NOMO-1 treated with dmso at 0.1 percent for 144 hours (cell line): ENCODE measurements around the gene IFNGR2.
"Not testable (repeated sequence)": the region's sequence is repeated elsewhere in the genome, so short reads cannot be mapped to it uniquely, and the experiment has no call there.

Source experiments
- DNase-seq: peaks from one replicate; lab custom pipeline; 2025; ENCODE audit not compliant: unreplicated experiment; lab: John Stamatoyannopoulos, UW

The IFNGR2 gene

DNA sequence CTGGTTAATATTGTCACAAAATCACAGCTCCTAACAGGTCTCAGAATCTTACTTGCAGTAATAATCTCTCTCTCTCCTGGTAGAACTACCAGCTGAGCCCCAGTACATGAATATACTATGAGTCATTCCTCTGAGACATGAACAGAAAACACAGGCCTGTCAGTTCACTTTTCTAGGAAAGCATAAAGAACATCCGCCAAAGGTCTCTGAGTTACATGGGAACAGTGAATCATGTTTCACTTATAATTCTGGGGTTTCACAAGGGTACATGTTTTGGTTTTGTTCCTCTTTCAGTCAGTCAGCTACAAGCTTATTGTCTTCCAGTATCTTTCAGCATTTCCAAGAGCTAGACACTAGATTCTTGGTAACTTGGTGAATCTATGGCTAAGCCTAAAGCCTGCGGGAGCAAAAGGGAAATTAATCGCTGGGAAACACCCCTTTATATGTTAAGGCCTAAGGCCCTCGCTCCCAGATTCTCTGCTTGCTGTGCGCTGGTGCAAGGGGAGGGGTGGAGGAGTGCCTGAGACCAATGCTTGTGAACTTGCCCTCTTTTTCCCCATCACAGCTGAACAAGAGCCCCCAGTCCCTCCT, 31.7 kb downstream of the IFNGR2 start:
- DNase-seq: peak; percentile 85

DNA sequence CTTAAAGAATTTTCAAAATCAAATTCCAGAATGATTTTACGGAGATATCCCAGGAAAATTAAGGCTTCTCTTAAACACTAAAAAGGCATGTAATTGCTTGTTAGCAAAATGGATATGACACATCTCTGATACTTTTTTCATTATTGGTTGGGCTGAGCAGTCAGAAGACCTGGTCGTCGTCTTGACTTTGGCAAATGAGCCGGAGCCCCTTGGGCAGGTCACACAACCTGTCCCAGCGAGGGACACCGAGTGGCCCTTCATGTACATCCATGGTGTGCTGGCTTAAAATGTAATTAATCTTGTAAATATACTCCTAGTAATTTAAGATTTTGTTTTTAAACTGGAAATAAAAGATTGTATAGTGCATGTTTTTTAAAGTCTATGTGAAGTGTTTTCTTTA, 33.9 kb downstream of the IFNGR2 start:
- no peak for DNase-seq

DNA sequence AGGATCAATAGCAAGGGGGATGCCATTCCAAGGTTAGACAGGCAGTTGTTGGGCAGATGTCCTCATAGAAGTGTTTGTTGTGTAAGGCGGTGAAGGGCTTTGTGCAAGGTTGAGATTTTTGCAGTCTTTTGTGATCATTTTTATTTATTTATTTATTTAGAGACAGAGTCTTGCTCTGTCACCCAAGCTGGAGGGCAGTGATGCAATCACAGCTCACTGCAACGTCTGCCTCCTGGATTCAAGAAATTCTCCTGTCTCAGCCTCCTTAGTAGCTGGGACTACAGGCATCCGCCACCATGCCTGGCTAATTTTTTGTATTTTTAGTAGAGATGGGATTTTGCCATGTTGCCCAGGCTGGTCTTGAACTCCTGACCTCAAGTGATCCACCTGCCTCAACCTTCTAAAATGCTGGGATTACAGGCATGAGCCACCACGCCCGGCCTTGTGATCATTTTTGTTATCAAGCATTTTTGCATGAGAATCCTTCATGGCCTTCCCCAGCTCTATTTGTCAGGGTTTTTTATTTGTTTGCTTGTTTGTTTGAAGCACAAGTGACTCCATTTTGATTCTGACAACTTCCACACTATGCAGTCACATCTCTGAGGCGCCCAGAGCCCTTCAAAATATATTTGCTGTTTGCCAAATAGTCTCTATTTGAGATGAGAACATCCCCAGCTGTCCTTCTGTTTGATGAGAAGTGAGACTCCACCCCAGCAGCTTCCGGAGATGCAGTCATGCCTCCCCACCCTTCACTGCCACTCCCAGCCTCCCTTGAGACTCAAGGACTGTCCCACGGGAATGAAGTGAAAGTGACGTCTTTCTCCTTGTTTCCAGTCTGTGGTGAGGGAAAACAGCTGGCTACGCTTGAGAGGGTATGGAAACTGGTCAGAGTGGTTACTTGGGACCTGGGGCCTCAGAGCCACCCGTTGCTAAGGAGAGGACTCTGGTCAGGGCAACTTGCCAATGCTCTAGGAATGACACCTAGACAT, 38.6 kb downstream of the IFNGR2 start:
- no peak for DNase-seq

DNA sequence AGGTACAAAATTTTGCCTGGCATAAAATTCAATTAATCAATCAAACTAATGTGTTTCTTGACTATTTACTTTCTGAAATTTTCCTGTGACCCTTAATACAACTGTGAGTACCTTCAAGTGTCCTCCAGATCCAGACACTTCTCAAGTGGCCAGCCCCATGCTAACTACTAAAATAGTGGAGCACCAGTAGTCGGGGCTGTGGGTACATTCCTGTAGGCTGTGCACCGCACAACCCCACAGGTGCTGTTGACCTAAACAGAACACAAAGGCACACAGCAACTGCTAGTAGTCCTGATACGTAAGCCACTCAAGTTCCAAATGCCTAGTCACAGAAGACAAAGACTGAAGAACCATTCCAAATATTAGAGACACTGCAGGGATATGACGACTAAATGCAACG, 40.0 kb downstream of the IFNGR2 start:
- no peak for DNase-seq

DNA sequence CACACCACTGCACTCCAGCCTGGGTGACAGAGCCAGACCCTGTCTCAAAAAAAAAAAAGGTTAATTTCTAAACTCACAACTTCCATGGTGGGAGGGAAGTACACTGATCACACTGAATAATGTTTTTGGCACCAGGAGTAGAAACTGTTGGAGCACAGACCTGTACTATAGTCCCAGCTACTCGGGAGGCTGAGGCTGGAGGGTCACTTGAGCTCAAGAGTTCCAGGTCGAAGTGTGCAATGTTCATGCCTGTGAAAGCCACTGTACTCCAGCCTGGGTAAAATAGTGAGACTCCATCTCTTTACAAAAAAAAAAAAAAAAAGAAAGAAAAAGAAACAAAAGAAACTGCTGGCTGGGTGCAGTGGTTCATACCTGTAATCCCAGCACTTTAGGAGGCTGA, 41.3 kb downstream of the IFNGR2 start:
- DNase-seq: no peak

DNA sequence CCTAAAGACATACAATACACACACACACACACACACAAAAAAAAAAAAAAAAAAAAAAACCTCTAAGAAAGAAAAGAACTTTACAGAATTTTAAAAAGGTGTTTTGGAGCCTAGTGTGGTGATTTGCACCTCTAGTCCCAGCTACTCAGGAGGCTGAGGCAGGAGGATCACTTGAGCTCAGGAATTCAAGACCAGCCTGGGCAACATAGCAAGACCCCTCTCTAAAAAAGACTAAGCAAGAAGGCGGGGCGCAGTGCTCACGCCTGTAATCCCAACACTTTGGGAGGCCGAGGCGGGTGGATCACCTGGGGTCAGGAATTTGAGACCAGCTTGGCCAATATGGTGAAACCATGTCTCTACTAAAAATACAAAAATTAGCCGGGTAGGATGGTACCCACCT, 43.4 kb downstream of the IFNGR2 start:
- not testable (repeated sequence) for DNase-seq

DNA sequence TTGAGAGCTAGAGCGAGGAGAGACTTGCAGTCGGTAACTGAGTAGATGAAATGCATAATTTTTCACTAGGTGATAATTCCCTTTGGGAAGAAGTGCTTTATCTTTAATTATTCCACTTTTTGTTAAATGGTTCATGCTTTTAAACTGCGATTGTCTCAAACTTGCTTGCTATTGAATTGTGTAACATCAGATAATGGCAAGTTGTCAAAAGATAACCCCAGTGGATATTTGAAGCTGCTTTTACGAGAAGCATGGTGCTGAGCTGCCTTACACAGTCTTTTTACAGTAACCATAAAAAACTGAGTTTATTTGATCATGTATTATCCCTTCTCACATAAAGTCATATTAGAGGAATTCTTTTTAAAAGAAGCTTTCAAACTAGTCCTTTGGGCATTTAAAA, 46.4 kb downstream of the IFNGR2 start:
- no peak for DNase-seq

DNA sequence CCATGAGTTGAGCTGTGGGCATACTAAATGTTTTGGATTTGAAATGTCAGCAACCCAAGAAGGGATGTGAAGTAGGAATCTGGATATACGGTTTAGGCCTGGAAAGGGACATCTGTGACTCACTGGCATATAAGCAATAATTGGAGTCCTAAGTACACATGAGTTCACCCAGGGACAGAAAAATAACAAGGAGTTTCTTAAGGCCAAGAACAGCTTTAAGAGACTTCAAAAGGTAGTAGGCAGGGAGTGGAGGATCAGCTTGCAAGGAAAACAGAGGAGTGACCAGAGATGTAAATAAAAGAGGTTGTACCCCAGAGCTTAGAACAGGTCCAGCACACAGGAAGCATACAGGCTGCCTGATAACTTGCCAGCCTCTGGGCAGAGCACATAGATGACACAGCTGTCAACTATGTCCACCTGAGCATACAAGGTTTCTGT, 48.4 kb downstream of the IFNGR2 start:
- DNase-seq: no peak

DNA sequence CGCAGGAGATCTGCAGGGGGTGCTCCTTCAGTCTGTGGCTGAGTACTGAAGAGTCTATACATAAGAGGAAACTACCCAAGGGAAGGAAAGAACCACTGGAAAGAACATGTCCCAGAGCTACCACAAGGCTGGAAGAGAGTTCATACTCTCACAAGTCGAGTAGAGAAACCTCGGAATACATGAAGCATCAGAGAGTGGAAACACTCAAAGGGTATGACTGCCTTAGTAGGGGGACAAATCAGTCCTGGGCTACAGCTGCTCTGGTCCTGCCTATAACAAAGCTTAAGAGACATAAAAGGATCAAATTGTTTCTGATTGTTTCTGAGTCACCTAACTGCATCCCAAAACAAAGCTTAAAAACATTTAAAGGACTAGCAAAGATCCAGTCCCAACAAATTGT, 49.1 kb downstream of the IFNGR2 start:
- DNase-seq: no peak

DNA sequence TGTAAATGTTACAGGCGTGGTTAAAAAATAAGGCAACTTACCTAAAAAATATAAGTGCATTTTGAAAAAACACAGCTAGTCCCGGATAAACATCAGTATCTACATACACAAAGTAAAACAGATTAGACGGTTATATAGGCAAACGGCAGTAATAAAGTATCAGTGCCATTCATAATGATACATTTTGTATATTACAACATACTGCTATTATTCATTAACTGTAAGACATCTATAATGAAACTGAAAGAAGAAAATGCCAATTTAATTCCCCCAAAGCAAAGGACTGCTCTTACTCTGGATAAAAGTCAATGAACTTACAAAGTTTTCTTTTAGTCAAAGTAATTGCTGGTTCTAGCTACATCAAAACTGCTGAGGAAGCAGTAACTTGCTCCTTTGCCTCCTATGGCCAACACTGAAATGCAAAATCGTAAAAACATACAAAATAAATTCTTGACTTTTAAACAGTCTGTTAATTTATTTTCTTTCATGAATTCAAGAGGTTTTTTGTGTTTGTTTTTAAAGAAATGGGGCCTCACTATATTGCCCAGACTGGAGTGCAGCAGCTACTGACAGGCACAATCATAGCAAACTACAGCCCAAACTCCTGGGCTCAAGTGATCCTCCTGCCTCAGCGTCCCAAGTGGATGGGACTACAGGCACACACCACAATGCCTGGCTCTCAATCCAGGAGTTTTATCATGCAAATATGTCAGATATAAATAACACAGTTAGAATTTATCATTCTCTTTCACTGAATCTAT, 52.7 kb downstream of the IFNGR2 start:
- no peak for DNase-seq

DNA sequence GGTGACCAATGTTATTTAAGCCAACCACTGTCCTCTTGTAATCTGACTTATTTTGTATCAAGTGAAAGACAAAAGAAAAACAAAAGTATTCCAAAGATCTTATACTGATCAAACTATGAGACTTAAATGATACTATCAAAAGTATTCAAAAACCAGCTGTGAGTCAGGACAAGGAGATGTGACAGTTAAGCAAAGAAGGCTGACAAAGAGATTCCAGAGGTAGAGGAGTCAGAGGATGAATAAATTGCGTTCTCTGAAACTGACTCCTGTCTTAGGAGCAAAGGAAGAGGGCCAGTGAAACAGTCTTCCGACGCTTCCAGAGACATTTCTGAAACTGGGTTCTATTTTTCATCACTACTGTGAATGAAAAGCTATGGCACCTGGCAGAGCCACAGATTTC, 55.6 kb downstream of the IFNGR2 start:
- no peak for DNase-seq

DNA sequence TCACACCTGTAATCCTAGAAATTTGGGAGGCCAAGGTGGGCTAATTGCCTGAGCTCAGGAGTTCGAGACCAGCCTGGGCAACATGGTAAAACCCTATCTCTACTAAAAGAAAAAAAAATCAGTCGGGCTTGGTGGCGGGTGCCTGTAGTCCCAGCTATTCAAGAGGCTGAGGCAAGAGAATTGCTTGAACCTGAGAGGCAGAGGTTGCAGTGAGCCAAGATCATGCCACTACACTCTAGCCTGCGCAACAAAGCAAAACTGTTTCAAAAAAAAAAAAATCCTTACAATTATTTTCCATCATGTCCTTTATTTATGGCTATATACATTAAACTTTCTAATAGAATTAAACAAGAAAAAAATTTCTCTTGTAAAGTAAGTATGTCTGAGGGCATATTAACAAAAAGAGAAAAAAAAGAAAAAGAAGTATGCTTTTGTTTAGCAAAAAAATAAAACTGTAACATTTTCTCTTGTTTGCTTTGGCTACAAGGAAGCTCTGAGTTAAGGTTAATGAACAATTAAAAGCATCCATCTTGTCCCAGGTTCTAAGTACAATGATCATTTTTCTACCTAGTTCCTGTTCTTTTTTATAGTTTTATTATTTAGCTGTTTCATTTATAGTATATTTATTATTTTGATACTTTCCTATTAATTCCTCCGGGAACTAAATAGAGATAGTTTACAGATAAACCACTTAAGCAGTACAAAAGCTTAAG, 58.5 kb downstream of the IFNGR2 start:
- no peak for DNase-seq

DNA sequence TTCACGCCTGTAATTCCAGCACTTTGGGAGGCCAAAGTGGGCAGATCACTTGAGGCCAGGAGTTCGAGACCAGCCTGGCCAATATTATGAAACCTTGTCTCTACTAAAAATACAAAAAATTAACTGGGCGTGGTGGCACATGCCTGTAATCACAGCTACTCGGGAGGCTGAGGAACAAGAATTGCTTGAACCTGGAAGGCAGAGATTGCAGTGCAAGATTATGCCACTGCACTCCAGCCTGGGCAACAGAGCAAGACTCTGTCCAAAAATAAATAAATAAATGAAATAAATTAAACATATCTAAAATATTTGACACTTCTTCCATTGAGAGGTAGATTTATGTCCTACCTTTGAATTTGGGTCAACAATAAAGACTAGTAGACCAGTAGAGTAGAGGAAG, 66.0 kb downstream of the IFNGR2 start:
- not testable (repeated sequence) for DNase-seq

DNA sequence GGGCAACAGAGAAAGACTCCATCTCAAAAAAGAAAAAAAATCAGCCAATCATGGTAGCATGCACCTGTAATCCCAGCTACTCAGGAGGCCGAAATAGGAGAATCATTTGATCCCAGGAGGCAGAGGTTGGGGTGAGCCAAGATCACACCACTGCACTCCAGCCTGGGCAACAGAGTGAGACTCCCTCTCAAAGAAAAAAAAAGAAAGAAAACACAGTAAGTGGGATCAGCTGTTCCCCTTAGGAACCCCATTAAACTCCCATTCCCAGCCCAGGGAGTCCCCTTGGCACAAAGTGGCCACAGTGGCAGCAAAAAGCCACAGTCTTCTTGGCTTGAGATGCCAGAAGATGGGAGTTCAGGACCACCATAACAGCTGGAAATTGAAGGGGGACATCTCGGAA, 67.5 kb downstream of the IFNGR2 start:
- no peak for DNase-seq

DNA sequence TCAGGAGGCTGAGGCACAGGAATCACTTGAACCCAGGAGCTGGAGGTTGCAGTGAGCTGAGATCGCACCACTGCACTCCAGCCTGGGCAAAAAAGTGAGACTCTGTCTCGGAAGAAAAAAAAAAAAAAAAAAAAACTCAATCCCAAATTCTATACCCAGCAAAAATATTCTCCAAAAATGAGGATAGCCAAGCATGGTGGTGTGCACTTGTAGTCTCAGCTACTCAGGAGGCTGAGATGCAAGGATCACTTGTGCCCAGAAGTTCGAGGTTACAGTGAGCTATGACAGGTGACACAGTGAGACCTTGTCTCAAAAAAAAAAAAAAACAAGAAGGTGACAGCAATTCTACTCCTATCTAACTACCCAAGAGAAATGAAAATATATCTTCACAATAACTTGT, 70.1 kb downstream of the IFNGR2 start:
- DNase-seq: no peak

DNA sequence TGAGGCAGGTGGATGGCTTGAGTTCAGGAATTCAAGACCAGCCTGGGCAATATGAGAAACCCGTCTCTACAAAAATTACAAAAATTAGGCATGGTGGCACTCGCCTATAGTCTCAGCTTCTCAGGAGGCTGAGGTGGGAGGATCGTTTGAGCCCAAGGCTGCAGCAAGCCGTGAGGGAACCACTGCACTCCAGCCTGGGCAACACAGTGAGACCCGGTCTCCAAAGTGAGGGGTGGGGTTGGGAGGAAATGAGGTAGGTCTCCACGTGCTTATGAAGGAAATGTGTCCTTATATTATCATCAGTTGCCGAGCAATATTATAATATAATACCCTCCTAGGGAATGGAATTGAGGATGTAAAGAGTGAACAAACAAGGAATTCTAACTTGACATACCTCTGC, 73.9 kb downstream of the IFNGR2 start:
- DNase-seq: no peak

DNA sequence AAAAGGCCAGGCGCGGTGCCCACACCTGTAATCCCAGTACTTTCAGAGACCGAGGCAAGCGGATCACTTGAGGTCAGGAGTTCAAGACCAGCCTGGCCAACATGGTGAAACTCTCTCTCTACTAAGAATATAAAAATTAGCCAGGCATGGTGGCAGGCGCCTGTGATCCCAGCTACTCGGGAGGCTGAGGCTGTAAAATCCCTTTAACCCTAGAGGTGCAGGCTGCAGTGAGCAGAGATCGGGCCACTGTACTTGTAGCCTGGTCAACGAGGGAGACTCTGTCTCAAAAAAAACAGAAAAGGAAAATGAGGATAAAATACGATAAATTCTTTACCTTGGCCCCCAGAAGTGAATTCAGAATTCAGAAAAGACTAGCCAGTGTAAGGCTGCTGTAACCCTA, 75.0 kb downstream of the IFNGR2 start:
- DNase-seq: no peak

DNA sequence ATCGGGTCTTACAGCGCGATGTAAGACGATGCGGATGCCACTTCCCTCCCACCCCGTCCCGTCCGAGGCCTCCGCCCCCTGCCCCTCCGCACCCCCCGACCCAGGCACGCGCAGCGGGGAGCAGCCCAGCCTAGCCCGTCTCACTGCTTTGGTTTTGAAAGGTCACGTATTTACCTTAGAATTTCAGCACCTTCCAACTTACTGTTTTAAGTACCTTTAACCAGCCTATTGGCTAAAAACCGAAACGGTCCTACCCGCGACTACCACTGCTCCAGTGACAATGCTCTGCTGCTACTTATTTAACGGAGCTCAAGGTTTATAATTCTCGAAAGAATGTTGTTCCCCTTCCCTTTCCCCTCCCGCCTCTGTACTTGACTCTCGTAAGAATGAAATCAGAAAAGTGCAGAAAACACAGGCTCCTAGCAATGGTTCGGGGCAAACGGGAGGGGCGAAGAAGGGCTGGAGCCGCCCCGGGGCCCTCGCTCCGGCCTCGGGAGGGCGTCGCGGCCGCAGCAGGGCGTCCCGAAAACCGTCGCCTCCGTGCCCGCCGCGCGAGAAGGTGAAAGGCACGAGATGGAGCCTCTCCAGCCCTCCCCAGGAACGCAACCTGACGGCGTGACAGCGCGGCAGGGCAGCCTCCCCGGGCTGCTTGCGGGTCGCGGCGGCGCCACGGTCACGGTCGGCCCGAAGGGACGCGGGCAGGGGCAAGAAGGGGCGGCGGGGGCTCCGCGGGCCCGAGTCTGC, 75.9 kb downstream of the IFNGR2 start:
- DNase-seq: no peak

DNA sequence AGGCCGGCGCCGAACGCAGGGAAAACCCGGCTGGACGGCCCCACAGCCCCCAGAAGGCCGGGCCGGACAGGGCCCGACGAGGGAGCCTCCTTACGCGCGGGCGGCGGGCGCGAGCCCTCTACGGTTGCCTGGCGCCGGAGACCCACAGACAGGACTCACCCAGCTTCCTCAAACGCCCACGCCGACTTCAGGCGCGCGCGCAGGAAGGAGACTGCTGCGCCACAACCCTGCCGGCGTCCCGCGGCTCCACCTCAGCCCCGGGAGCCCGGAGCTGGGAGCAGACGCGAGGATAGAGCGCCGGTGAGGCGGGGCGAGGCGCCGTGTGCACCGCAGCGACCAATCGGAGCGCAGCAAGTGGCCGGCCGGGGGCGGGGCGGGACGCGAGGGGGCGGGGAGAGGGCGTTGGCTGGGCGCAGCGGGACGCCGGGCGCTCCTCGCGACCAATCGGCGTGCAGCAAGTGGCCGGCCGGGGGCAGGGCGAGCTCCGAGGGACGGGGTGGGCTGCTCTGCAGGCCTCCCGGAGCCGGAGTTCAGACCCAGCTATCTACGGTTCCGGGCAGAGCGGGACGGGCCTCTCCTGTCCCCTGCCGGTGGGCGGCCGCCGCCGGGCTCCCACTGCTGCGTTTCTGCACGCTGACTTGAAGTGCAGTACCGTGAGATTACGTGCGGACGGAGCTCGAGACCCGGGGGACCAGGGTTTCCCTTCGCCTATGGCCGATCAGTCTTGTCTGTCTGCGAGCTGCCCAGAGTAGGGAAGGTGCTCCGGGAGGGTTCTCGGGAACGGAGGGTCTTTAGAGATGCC, 76.7 kb downstream of the IFNGR2 start, which contains the start of gene TMEM50B:
TSS of gene TMEM50B (minus strand) at position 296 of the 802 bp plus-strand sequence. CDS start 11,089 bp downstream, outside the sequence.
- DNase-seq: peak; percentile 95
